ENCODE results near the gene BBS7. TPM values are rescaled to one million over a fixed set of nuclear protein-coding genes. Genes with fewer than 3 reads are reported as not detected.

Gene BBS7
- total and polyA plus RNA-seq, 2 donors (not counting 3 experiments of a cell fraction or from before 2014, with no cell fraction given): 20.0 to 21.7 TPM

DNA sequence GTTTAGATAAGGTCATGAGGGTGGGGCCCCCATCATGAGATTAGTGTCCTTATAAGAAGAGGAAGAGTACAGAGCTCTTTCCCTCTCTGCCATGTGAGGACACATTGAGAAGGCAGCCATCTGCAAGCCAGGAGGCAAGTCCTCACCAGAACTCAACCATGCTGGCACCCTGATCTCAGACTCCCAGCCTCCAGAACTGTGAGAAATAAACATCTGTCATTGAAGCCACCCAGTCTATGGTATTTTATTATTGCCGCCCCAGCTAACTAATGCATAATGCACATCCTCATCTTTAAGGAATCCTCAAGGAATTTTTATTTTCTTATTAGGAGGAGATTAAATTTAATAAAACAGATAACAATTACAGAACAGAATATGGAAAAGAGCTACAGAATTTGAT is 85.9 kb downstream of the BBS7 start:
- no peak for TF ChIP-seq FOS (IDR thresholded peaks at IDR 0.05; ENCODE audit: borderline replicate concordance, insufficient read depth, low read length)
- TF ChIP-seq POLR2A (IDR thresholded peaks at IDR 0.05; ENCODE audit: low read depth, low read length): no peak
- no peak for TF ChIP-seq MYC (IDR thresholded peaks at IDR 0.05; ENCODE audit: low read depth, low read length)
- no peak for TF ChIP-seq POLR2AphosphoS5 (IDR thresholded peaks at IDR 0.05; ENCODE audit: insufficient read depth, low read depth, low read length)
- TF ChIP-seq, protein P1, sequence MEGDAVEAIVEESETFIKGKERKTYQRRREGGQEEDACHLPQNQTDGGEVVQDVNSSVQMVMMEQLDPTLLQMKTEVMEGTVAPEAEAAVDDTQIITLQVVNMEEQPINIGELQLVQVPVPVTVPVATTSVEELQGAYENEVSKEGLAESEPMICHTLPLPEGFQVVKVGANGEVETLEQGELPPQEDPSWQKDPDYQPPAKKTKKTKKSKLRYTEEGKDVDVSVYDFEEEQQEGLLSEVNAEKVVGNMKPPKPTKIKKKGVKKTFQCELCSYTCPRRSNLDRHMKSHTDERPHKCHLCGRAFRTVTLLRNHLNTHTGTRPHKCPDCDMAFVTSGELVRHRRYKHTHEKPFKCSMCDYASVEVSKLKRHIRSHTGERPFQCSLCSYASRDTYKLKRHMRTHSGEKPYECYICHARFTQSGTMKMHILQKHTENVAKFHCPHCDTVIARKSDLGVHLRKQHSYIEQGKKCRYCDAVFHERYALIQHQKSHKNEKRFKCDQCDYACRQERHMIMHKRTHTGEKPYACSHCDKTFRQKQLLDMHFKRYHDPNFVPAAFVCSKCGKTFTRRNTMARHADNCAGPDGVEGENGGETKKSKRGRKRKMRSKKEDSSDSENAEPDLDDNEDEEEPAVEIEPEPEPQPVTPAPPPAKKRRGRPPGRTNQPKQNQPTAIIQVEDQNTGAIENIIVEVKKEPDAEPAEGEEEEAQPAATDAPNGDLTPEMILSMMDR (IDR thresholded peaks at IDR 0.05; ENCODE audit: extremely low read depth in 1 of 2, insufficient read depth in 1 of 2, low read depth in 1 of 2, low read length in 2 of 2): no peak
- TF ChIP-seq JUN (IDR thresholded peaks at IDR 0.05; ENCODE audit: borderline replicate concordance, insufficient read depth, insufficient read length, low read depth): no peak
- TF ChIP-seq, protein P2, sequence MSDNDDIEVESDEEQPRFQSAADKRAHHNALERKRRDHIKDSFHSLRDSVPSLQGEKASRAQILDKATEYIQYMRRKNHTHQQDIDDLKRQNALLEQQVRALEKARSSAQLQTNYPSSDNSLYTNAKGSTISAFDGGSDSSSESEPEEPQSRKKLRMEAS (IDR thresholded peaks at IDR 0.05; ENCODE audit: insufficient read depth, insufficient read length): no peak
- TF ChIP-seq EZH2 (IDR thresholded peaks at IDR 0.05; ENCODE audit: borderline replicate concordance, low read depth, low read length, severe bottlenecking): no peak
- Histone ChIP-seq H3K36me3 (ENCODE audit: control insufficient read depth in 2 of 2, extremely low read depth in 1 of 2, insufficient read depth in 2 of 2, low read length in 2 of 2) (no peaks in the 10 kb centered on the region), H3K9me3 (replicated peaks; ENCODE audit: control insufficient read depth, insufficient read depth, low read length) (no peaks in the 10 kb centered on the region), H3K9me1 (replicated peaks; ENCODE audit: control insufficient read depth, extremely low read depth, insufficient read depth, low read length) (no peaks in the 10 kb centered on the region), H3K9ac (replicated peaks; ENCODE audit: extremely low read depth, insufficient read depth, low read length) (no peak overlapping the region), H3K4me1 (ENCODE audit: control insufficient read depth, extremely low read depth, insufficient read depth, low read length) (peaks cover 6% of the 10 kb centered on the region), H3K4me3 (replicated peaks in 1 of 3; ENCODE audit: insufficient read depth in 1 of 3, low read depth in 1 of 3, low read length in 3 of 3) (no peak overlapping the region), H3K79me2 (ENCODE audit: control insufficient read depth, insufficient read depth, low read length) (no peaks in the 10 kb centered on the region), H3K27me3 (ENCODE audit: control insufficient read depth in 2 of 2, insufficient read depth in 2 of 2, low read length in 2 of 2) (peaks cover 0 to 6% of the 10 kb centered on the region in 2 experiments), H4K20me1 (replicated peaks; ENCODE audit: control insufficient read depth, extremely low read depth, insufficient read depth, low read length) (no peaks in the 10 kb centered on the region), H3K4me2 (ENCODE audit: insufficient read depth, low read length) (no peak overlapping the region), H3K27ac (ENCODE audit: insufficient read depth, low read depth, low read length) (no peak overlapping the region), H2AFZ (ENCODE audit: low read depth, low read length) (no peak overlapping the region)
- no TSS peak for BruUV-seq (replicated peaks)
- intact Hi-C loops (cut with micrococcal nuclease) (no loop called here), dilution Hi-C loops (cut with MboI; ENCODE audit: extremely low pct_ligation_motif_present, low sequenced_read_pairs) (no loop called here)
- ChIA-PET POLR2A (no interaction called here), CTCF (interaction anchor here (0.8 kb wide), 1 partner anchor 19 kb away, joined by 4 read pairs; the partner anchor contains the start of gene SMIM43)
- no peak for FAIRE-seq
- DNase-seq (ENCODE audit: low read depth, low spot score): no peak
